Measurements from ENCODE around the gene SCFD2.
"Not testable (repeated sequence)": the region's sequence is repeated elsewhere in the genome, so short reads cannot be mapped to it uniquely, and the experiment has no call there.

Gene SCFD2

GRCh38 chr4:53309321-53310040 lies 56.4 kb downstream of the SCFD2 start:
- peak; percentile 40 for DNase-seq (ENCODE audit: low read depth)
- no peak overlapping the region for H3K4me3 ChIP-seq (ENCODE audit: low read length)
- TF ChIP-seq, protein P1, sequence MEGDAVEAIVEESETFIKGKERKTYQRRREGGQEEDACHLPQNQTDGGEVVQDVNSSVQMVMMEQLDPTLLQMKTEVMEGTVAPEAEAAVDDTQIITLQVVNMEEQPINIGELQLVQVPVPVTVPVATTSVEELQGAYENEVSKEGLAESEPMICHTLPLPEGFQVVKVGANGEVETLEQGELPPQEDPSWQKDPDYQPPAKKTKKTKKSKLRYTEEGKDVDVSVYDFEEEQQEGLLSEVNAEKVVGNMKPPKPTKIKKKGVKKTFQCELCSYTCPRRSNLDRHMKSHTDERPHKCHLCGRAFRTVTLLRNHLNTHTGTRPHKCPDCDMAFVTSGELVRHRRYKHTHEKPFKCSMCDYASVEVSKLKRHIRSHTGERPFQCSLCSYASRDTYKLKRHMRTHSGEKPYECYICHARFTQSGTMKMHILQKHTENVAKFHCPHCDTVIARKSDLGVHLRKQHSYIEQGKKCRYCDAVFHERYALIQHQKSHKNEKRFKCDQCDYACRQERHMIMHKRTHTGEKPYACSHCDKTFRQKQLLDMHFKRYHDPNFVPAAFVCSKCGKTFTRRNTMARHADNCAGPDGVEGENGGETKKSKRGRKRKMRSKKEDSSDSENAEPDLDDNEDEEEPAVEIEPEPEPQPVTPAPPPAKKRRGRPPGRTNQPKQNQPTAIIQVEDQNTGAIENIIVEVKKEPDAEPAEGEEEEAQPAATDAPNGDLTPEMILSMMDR (conservative IDR thresholded peaks at IDR 0.05; ENCODE audit: low read length) = no peak

GRCh38 chr4:53307819-53308780 lies 57.8 kb downstream of the SCFD2 start:
- peak; percentile 65 for DNase-seq (ENCODE audit: low read depth)
- H3K4me3 ChIP-seq (ENCODE audit: low read length) = no peak overlapping the region; the same call in 1 of the 2 replicates
- TF ChIP-seq, protein P1 (conservative IDR thresholded peaks at IDR 0.05; ENCODE audit: low read length) = no peak

GRCh38 chr4:53307210-53307609 lies 58.7 kb downstream of the SCFD2 start:
- TF ChIP-seq, protein P1 (conservative IDR thresholded peaks at IDR 0.05; ENCODE audit: low read length) = no peak
- peak overlapping the region; percentile 3; the same call in 1 of the 2 replicates for H3K4me3 ChIP-seq (ENCODE audit: low read length)
- peak; percentile 18 for DNase-seq (ENCODE audit: low read depth)

- TF ChIP-seq, protein P1 (conservative IDR thresholded peaks at IDR 0.05; ENCODE audit: low read length) = no peak
- DNase-seq (ENCODE audit: low read depth) = peak; percentile 97
- peak overlapping the region; percentile 3; the same call in 1 of the 2 replicates for H3K4me3 ChIP-seq (ENCODE audit: low read length)
These were observed 59.1 kb downstream of the SCFD2 start for GRCh38 chr4:53306729-53307128.

DNA sequence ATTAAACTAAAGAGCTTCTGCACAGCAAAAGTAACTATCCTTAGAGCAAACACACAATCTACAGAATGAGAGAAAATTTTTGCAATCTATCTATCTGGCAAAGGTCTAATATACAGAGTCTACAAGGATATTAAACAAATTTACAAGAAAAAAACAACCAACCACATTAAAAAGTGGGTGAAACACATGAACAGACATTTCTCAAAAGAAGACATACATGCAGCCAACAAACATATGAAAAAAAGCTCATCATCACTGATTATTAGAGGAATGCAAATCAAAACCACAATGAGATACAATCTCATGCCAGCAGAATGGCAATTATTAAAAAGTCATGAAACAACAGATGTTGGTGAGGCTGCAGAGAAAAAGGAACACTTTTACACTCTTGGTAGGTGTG lies 73.7 kb downstream of the SCFD2 start:
- not testable (repeated sequence) for DNase-seq (ENCODE audit: low read depth); H3K4me3 ChIP-seq (ENCODE audit: low read length)

GRCh38 chr4:53281438-53281837 lies 84.4 kb downstream of the SCFD2 start:
- H3K4me3 ChIP-seq (ENCODE audit: low read length) = no peak overlapping the region
- TF ChIP-seq, protein P1 (conservative IDR thresholded peaks at IDR 0.05; ENCODE audit: low read length) = no peak
- peak; percentile 10 for DNase-seq (ENCODE audit: low read depth)

GRCh38 chr4:53280846-53281245 lies 85.0 kb downstream of the SCFD2 start:
- TF ChIP-seq, protein P1 (conservative IDR thresholded peaks at IDR 0.05; ENCODE audit: low read length) = no peak
- no peak for DNase-seq (ENCODE audit: low read depth)
- no peak overlapping the region for H3K4me3 ChIP-seq (ENCODE audit: low read length)

Data from AG10803 (cell line).